Measurements from ENCODE around the gene RBFOX1.

RBFOX1 gene

DNA sequence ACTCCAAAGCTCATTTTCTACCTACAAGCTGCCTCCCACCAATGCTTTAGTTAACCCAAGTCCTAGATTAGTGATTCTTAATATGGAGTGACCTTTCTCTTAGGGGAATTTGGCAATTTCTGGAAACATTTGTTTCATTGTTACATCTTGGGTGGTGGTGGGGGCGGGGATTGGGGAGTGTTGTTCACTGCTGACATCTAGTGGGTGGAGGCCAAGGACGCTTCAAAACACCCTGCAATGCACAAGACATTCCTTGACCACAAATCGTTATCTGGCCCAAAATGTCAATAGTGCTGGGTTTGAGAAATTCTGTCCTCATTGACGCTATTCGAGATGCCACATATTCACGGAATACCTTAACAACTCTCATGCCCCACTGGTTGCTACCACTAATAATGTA lies 282.9 kb downstream of the RBFOX1 start:
- DNase-seq, result no peak

DNA sequence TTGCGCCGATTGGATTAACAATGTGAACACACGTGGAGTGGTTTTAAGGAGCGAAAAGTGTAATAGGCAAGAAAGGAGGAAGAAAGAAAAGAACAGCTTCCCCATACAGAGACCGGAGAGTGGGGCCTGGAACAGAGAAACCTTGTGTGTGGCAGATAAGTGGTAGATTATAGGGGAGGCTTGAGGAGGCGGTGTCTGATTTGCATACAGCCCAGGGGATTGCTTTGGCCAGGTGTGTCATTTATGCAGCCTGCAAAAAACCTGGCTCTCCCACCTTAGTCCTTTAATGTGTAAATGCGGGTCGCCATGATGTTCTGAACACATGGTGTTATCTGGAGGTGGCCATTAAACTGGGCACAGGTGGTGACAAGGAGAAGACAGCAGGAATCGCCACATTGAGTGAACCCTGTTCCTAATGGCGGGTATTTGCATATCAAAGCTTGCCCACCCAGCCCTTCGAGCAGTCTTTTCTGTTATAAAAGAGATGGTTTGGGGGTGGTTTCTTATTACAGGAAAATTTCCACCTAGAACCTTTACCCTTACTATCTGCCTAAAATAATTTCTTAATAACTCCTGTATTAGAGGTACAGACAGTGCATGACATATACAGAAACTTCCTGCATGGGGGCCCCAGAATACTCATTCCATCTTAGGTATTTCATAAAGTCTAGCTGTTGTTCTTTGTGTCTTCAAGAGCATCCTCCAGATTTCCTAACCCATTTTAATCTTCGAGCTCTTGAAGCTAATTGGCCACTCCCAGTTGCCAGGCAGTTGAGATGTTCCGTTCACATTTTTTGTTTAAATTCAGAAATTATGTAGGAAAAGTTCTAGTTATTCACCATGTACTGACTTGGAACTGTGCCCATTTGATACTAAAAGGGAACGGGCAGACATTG lies 292.5 kb downstream of the RBFOX1 start:
- no peak for DNase-seq

DNA sequence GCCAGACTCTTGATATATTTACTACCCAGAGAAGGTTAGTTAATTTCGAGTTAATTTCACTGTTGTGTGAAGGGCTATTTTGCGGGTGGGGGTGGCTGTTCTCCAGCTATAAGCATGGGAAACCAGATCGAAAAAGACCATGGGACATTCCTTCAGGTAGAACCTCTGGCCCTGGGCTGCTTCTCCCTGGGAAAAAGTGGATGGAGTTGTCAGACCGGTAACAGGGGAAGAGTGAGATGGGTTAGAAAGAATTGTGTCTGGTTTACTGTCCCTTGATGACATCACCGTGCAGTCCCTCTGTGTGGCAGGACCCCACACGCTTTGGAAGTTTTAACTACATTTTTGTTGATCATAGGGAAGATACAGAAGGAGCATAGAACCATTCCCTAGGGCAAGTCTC lies 296.3 kb downstream of the RBFOX1 start:
- no peak for DNase-seq

DNA sequence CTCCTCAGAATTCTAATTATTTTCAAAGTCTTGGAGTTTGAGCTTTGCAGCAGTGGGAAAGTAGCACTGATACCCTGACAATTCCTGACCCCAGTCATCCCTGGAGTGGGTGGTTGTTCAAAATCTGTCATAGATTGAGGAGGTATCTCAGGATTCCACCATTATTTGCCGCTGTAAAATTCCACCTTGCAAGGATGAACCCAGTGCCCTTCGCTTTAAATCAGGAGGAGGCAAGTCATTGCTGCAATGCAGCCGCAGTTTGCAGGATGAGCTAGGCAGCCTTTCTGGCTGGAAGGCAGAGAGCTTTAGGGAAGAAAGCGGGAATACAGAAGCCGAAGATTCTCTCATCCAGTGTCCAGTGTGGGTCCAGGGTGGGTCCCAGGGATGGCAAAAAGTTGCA lies 296.9 kb downstream of the RBFOX1 start:
- DNase-seq, result no peak

DNA sequence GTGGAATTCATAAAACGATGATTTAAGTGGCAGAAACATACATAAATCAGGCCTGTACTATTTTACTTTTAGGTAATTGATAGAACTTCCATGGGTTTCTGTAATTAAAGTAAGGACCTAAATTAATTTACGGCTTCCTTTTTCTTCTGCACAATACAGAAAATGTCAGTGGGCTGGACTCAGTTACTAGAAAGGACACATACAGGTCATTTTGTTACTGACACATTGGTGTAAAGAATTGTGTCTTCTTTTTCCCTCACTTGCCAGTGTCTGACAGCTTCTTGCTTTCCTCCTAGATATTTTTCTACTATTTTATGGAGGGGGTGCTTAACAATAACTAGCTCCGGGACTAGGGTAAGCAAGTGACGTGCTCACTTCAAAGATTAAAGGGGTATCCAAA lies 304.8 kb downstream of the RBFOX1 start:
- DNase-seq, result no peak

DNA sequence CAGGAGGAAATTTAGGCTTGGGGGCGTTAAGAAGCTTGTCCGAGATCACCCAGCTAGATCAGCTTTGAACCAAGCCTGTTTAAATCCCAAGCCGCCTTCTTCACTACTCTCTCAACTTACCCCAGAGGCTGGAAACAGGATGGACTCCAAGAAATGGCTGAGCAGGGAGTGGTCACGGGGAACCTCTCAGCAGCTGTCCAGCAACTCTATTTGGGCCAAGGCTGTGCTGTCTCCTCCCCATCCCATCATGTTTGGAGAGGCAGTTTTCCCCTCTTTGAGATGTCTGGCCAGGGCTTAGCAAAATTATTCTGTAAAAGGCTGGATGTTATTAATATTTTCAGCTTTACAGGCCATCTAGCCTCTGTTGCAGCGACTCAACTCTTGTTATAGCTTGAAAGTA lies 305.7 kb downstream of the RBFOX1 start:
- no peak for DNase-seq

DNA sequence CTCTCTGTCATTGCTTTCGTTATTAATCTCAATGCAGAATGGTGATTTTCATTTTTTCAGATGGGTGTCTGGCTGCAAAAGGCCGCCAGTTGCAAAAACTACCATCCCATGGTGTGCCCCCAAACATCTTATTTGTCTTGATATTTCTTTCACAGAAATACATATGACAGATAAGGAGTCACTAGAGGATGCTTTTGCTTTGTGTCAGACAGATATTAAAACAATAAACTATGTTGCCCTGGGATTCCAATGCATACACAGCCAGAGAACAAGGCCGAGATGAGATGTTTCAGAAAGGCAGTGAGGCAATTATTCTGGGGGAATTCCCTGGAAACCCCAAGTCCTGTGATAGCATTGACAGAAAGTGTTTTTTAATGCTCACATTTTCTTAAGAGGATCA lies 307.7 kb downstream of the RBFOX1 start:
- no peak for DNase-seq

DNA sequence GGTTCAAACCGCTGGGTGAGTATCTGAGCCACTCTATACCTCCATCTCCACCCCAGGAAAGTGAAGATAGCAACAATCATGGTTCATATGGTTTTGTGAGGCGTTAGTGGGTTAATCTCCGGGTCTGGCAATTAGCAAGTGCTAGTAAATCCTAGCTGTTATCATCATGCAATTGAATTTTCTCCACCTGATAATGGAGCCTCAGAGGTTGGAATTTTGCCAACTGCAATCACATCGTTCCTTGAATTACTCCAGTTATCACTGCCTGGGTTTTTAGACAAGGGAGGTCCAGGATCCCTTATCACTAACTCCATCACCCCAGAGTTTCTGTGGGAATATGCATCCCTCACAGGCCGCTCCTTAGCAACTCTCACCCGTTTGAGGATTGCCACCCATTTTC lies 311.5 kb downstream of the RBFOX1 start:
- no peak for DNase-seq

DNA sequence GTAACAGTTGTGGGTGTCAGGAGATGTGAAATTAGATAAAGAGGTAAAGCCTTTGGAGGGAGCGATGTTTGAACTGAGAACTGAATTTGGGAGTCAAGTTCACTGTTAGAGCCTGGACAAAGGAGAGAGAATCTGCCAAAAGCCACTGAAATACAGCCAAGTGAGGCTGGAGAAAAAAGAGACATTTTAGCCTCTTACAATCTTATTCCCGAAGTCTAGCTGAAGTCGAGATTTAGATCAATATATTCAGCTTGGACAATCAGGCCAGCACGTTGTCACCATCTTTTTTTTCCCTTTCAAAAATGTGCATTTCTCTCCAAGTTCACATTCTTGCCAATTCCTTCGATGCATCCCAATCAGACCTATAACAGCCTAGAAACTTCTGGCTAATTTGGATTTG lies 312.2 kb downstream of the RBFOX1 start:
- DNase-seq, result no peak

DNA sequence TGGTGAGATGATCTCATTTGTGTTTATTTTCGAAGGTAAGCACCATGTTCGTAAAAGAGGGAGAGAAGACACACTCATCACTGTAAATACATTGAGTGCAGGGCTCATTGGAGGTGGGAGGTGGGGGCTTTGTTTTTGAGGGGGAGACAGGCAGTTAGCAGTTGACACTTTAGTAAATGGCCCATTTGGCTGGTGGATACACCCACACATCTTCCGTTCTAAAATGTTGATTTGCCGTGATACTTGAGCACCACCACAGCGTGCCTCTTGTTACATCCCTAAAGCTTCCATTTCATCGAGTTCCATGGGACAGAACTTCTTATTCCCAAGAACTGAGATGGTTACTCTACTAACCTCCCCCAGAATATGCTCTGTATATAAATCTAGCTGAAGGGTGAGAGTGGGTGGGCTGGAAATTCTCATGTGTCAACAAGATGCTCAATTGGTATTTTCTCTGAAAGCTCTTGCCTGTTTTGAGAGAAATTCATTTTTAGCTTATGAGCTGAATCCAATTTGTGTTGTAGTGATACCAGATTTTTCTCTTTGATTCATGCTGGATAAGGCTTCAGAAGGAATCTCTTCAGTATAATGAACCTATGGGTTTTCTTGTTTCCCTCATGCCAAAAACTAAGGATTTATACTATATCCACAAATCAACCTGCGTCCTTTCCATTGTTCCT lies 314.3 kb downstream of the RBFOX1 start:
- no peak for DNase-seq

DNA sequence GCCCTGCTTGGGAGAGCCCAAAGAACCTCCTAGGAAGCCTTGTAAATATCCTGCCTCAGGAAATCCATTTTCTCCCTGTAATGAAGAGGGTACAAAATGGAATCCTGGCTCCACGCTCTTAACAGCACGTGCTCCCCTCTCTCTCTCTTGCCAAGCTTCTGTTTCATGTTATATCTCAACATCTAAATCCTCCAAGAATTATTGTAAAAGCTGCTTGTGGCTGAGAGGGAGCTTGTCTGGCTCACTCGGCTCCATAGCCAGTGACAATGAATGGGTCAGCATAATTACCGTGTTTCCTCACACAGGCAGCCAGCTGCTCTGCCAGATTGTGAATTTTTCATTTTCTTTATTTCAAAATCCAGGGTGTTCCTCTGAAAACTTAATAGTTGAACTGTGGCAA lies 317.8 kb downstream of the RBFOX1 start:
- DNase-seq, result no peak

DNA sequence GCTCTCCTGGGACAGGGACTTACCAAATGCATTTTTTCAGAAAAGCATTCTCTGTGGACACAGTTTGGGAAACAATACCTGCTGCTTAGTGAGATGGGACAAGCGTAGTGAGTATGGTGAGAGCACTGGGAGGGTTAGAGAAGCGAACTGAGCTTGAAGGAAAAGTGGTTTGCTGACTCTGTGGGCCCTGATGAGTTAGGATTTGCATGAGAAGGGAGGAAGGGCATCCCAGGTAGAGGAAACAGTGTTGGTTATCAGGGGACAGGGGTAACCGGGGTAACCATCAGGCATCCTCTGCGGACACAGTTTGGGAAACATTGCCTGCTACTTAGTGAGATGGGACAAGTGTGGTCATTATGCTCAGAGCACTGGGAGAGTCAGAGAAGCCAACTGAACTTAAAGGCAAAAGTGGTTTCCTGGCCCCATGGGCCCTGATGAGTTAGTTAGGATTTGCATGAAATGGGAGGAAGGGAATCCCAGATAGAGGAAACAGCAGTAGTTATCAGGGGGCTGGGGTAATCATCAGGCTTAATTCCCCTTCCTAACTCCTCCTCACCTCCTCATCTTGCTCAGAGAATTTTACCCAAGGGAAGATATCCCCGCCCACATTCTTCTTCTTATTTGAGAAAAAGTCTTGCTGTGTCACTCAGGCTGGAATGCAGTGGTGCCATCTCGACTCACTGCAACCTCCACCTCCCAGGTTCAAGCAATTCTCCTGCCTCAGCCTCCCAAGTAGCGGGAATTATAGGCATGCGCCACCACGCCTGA lies 319.3 kb downstream of the RBFOX1 start:
- no peak for DNase-seq

DNA sequence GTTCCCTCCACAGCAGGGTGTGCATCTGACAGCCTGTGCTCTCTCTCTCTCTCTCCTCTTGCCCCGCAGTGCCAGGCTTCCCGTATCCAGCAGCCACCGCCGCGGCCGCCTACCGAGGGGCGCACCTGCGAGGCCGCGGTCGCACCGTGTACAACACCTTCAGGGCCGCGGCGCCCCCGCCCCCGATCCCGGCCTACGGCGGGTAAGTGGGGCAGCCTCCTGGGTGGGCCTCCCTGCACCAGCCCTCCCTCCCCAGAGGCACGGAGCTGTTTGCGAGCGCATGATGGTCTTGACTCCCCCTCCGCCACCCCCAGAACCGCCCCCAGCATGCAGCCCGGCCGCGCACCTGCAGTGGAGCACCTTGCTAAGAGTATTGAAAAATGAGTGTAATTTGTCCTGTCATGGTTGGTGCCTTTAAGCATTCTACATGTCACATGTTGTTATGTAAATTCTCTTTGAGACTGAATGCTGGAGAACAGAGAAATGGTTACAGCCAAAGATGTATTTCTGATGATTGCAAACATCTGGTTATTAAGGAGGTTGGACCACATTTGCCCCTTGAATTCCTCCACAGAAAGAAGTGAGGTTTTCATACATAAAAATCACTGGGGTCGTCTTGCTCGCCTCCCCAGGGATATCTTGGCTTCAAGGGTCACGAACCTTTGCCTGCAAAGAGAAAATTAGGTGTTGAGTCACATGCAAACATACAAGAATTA lies 321.3 kb downstream of the RBFOX1 start:
- DNase-seq, result no peak

DNA sequence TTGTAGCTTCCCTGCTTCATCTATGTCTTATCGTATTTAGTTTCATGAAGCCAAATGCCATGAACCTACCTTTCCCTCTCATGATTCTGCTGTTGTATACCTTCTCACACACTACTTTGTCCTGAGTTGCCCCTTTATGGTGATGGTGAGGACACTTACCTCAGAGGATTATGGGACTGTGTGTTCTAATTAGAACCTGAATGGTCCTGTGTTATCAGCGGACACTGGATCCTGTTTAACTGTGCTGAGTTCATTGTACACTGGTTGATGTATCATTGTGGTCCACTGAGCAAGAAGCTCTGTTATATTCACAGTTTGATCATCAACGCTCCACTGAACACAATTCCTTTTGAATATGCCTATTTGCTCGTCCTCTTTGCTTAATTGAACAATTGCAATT lies 343.0 kb downstream of the RBFOX1 start:
- no peak for DNase-seq

DNA sequence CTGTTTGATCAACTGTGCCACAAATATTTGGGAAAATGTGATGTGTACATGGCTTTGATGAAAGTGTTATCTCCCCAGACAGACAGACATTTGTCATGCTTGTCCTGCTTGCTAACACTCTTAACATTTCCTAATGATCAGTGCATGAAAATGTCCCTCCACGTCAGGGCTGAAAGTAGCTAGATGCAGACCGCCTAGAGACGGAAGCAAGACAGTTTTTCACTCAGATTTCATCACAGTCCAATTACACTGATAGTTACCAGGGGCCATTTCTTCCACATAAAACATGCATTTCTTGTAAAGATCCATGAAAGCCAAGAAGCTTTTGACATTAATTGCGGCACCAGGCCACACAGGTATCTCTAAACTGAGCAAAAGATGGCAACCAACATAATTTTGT lies 347.7 kb downstream of the RBFOX1 start:
- no peak for DNase-seq

DNA sequence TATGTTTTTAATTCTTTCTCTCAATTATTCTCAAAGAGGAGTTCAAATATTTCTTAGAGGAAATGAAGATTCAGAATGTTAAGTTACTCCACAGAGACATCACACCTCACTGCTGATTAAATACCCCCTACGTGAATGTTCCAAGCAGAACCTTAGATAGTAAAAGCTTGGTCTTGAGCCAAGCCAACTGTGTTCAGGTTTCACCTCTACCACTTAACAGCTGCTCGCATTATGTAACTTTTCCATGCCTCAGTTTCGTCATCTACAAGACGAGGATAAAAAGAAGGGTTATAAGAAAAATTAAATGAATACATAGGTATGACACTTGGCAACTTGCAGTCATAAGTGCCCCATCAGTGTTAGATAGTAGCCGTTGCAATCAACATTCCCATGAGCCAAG lies 356.2 kb downstream of the RBFOX1 start:
- DNase-seq, result no peak

DNA sequence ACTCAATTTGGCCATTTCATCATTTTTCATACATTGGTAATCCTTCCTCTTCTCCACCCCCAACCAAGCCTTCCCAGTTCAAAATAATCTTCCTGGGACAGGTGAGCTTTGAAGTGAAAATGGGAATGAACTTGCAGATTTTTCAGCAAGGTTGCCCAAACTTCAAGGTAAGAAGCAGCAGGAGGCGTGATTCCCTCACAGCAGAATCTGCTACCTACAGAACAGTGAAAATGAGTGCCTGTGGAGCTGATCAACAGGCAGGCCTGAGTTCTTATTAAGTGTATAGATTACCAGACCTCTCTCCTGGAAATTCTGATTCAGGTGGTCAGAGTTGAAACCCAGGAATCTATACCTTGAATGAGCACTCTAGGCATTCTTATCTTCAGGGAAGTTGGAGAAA lies 356.6 kb downstream of the RBFOX1 start:
- no peak for DNase-seq

DNA sequence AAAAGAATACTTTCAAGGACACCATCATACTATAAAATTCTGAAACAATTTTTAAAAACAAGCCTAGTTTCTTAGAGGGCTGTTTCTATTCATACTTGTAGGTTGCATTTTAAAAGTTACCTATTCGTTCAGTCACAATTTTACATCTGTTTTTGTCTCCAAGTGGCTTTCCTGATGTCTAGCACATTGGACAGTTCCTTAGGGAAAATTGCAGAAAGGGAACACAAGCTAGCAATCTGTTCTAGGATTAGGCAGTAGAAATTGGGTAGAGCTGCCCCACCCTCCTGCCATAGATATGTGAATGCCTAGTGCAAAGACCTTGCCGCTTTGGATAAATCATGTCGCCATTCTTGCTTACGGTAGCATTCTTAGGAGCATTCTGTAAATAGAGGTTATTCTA lies 358.9 kb downstream of the RBFOX1 start:
- DNase-seq, result no peak

DNA sequence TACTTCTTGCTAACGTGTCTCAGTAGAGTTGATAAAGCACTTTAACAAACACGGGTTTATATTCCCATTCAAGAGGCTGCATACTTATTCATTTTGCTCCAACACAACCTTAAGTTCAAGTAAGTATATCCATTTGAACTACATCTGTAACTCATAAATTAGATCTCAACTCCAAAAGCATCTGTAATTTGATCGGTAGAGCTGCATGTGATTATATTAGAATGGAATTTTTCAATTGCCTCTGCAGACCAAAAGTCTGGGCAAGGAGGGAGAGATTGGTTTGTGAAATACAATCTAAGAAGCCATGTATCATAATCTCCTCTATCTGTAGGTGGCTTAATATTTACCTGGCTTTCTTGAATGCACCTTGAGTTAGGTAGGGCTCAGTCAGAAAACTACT lies 371.0 kb downstream of the RBFOX1 start:
- no peak for DNase-seq

DNA sequence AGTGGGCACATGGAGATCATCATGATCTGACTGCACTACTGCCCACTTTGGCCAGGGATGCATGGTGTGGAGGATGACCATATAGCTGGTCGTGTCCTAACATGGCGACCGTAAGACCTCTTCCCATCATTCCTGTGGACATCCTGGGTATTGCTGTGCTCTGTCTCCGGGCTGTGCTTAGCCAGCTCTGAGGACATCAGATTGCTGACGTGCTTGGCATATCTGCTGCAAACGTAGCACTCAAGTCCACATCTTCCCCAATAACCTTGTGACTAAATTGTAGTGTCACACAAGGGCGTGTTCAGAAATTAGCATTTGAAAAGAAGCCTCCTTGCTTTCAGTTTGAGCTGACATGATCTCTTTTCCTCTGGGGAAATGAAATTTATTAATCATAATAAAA lies 373.2 kb downstream of the RBFOX1 start:
- no peak for DNase-seq

DNA sequence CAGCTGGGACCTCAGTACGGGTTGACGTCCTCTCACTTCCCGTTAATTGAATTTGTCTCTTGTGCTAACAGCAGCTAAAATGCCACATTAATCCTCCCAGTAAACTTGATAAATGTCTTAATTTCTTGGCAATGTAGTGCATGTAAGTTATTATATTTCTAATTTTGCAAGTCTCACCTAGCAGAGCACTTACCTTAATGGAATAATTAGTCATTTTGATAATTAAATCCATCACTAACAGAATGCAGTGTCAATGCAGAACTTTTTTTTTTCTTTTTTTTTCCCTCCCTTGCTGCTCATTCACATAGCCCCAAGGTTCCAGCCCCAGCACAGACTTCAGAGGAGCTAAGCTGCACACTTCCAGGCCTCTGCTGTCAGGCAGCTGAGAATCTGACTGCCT lies 376.5 kb downstream of the RBFOX1 start:
- no peak for DNase-seq

DNA sequence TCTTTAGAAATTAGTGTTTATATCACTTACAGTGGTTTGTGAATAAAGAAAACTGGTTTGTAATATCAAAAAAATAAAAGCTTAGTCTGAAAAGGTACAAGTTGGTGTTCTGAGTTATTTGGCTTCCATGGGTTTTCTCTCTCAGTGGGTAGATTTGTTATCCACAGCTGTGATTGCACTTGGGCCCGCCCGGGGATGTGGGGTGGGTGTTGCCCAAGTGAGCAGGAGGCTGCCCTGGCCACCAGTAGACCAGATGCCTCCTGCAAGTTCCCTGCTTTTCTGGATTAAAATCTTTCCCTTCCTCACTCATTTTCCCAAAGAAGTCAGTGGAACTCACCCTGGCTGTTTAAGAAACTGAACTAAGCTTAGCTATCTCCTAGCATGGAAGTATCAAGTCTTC lies 380.6 kb downstream of the RBFOX1 start:
- no peak for DNase-seq

DNA sequence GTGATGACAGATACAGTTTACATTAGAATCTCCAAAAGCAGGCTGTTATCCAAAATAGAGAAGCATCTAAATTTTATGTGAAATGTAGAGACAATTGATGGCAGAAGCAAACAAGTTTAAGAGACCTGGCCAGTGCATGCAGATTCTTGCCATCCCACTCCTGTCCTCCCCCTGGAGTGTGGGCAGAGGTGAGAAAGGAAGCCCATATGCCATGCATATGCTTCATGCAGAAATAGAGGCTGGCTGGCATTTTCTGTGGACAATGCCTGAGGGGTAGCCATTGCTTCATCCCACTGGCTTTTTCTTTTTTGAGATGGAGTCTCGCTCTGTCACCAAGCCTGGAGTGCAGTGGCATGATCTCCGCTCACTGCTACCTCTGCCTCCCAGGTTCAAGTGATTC lies 382.1 kb downstream of the RBFOX1 start:
- no peak for DNase-seq

Data from NCI-H187 treated with DMSO at 0.1 percent for 48 hours (cell line).